HG03457 (cell line): Measurements from ENCODE around the gene NFKBIE.

ENCODE experiments used
- ATAC-seq: cut with Tn5 transposase; IDR thresholded peaks from one replicate; pipeline ENCODE4 v1.9.1; 2021; ENCODE audit warnings: moderate number of reproducible peaks; ENCODE audit not compliant: unreplicated experiment

NFKBIE gene

DNA sequence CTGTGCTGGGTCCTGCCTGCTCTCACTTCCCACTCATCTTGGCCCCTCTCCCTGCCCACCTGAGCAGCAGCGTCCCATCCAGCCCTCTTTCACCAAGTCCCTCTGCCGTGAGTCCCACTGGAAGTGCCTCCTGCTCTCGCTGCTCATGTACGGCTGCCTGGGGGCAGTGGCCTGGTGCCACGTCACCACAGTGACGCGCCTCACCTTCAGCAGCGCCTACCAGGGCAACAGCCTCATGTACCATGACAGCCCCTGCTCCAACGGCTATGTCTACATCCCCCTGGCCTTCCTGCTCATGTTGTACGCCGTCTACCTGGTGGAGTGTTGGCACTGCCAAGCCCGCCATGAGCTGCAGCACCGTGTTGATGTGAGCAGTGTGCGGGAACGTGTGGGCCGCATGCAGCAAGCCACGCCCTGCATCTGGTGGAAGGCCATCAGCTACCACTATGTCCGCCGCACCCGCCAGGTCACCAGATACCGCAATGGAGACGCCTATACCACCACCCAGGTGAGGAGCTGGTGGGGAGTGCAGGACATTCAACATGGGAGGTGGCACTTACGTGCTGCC, 7.7 kb upstream of the NFKBIE start:
- no peak for ATAC-seq

DNA sequence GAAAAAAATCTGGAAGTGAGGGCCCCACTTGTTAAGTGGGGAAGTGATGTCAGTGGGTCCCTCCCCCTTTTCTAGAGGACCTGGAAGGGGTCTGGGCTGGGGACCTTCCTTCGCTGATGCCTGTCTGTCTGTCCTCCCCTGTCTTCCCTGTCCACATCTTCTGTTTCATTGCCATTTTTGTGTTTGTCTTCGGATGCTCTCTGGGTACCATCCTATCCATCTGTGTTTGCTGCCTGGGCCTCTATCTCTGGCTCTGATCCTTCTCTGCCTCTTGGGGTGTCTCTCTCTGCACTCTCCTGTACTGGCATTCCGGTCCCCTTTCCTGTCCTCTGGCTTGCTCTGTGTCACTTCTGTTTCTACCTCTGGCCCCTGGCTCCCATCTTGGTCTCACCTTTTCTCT, 7.2 kb upstream of the NFKBIE start:
- no peak for ATAC-seq

DNA sequence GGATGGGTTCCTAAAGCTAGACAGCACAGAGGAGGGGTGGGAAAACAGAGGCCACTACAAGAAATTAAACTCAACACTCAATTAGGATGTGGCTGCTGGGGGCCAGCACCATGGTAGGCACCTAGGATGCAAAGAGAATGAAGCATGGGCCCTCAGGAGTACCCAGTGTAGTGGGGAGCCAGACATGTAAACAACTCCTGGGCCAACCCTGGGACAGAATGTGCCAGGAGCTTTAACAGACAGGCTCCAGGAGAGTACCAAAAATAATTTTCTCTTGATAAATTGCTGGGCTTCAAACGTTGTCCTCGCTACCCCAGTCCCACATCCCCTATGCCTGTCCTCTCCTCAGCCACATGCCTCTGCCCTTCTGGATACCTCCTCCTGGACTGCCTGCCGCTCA, 6.6 kb upstream of the NFKBIE start:
- ATAC-seq, result no peak

DNA sequence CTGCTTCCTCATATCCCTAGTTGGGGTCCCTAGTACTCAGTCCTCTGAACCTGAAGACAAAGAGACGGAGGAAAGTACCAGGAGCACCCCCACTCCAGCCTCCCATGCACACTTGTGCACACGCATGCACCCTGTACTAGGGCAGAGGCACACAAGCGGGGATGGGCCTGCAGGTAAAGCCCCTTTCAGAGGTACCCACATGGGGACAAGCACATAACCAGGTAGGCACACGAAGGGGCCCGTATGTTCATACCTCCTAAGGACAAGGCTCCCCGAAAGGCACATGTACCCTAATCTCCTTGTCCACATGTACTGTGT, 6.0 kb upstream of the NFKBIE start:
- no peak for ATAC-seq

DNA sequence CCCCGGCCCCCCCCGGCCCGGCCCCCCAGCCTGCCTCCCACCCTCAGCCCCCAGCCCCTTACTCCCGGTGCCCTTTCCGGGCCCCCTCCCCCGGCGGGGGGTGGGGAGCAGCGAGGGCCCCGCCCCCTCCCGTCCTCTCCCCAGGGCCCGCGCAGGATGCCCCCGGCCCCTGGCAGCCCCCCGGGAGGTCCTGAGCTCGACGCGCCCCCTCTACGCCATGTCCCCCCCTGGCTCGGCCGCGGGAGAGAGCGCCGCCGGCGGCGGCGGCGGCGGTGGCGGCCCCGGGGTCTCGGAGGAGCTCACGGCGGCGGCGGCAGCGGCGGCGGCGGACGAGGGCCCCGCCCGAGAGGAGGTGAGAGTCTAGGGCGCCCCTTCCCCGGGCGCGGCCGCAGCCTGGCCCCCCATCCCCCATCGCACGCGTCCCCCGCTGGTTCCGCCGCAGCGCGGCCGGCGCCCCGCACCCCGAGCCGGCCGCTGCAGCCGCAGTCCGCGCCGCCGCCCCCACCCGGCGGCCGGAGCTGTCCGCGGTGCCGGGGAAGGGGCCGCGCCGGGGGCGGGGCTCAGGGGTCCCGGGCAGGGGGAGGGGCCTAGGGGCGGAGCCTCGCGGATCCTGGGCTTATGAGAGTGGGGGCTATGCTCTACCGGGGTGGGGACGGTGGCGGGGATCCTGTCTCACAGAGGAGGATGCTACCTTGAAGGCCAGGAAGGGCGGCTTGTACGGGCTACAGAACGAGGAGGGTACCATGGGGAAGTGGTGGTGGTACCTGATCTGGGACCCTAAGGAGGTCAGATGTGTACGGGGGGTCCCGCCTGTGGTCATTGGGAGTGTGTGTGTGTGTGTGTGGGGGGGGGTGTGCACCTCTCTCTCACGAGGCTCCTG, 5.4 kb upstream of the NFKBIE start:
- ATAC-seq, result no peak

DNA sequence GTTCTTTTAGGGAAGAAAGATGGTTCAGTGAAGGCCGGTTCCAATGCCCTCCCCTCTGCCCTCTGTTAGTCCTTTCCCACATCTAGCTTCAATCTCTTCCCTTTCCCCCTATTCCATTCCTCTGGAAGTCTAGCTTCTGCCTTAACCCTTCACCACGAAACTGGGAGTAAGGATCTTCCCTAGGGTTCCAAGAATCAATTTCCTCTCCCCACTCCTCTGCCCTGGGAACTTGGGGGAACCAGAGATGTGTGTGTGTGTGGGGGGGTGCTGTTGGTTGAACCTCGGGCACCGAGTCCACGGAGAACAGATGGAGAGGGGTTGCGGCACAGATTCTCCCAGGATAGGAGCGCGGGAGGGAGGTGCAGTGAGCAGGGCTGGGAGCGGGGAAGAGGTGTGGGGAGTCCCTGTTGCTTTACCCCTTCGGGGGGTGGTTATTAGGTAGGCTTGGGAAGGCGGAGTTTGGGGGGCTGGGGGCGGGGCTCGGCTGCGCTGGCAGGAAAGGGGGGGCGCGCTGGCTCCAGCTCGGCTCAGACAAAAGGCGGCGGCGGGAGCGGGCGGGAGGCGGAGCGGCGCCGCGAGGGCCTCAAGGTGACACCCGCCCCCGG, 4.7 kb upstream of the NFKBIE start, which contains the start of gene TMEM151B:
Gene TMEM151B, plus strand, starts transcription at position 530 of the 605 bp plus-strand sequence. CDS start 293 bp downstream, outside the sequence.
- no peak for ATAC-seq

DNA sequence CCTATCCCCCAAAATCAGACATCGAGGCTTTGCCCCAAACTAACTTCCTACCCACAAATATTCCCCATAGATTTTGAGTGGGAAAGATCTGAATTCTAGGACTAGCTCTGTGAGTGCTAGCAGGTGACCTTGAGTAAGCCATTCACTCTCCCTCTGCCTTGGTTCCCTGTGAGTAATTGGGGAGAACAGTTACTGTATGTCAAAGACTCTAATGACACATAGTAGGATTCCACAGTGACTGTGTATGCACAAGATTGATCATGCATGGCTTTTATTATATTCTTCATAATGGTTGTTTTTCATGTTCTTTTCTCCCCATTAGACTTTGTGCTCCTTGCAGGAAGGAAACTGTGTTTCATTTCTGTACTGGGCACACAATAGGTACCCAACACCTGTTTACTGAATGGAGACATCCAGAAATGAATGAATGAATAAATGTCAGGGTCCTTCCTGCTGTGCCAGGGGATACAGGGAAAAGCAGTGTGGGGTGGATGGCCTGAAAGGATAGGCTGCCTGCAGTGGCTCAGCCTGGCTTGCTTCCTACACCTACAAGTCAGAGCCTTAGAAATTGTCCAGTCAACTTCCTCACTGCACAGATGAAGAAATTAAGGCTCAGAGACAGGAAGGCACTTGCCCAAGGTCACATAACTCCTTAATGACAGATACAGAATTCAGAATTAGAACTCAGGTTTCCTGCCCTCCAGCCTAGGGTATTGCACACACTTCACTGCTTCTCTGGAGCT, 4.0 kb upstream of the NFKBIE start:
- no peak for ATAC-seq

DNA sequence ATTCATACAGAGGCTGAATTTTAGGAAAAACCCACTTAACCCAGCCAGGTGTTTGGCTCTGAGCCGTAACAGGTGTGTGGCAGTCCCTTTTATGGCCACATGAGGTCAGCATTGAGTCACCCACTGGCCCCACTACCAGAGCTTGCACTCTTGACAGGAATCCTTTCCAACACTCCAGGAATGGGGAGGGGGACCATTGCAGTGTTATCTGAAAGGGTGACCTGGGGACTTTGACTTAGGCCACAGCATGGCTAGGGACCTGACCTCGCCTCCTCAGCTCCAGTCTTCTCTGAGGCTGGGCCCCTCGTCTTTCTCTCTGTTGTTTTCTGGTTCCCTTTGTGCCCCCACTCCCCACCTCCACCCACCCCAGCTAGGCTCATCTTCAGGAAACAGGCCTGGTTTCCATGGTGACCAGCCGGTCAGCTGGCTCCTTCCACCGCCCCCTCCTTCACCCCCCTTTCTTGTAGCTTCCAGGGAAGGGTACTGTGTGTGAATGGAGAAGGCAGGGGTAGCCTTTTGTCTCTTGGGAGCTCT, 2.8 kb upstream of the NFKBIE start:
- no peak for ATAC-seq

DNA sequence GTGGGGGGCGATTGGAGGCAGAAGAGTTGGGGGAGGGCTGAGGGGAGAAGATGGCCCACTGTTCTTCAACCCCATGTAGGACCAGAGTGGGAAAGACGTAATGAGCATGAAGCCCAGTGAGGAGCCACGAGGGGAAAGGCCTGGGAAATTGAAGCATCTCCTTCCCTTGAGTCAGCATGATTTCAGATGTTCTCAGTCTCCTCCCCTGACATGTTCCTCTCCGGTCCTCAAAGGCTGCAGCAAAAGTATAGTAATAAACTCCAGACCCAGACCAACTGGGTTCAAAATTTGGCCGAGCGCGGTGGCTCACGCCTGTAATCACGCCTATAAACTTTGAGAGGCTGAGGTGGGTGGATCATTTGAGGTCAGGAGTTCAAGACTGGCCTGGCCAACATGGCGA, 1.9 kb upstream of the NFKBIE start:
- ATAC-seq, result no peak

DNA sequence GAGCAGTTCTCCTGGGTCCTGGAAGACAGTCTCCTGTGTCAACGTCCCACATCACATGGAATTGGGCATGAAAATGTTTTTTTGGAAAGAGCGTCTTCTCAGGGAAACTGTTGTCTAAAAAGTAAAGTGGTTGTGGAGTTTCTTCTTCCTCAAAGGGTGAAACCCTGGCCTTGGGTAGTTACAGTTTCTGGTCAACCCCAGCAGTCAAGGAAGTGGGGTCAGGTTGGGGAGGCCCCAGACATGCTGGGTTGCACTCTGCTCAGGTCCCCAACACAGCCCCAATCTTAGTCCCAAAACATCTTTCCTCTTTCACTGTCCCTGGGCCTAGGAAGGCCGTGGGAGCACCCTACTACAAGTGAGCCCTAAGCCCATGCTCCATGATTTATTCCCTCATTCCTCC, 996 bp upstream of the NFKBIE start:
- no peak for ATAC-seq

DNA sequence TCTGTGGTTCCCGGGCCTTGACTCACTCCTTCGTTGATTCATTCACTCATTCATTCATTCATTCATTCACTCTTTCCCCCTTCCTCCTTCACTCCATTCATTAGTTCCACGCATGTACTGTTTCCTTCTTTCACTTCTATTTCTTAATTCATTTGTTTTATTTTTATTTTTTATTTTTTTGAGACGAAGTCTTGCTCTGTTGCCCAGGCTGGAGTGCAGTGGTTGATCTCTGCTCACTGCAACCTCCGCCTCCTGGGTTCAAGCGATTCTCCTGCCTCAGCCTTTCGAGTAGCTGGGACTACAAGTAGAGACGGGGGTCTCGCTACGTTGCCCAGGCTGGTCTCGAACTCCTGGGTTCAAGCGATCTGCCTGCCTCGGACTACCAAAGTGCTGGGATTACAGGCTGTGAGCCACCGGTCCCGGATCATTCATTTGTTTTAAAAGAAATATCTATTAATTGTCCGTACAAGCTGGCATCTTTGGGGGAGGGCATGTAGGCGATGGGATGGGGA, 427 bp upstream of the NFKBIE start:
- ATAC-seq, result no peak

DNA sequence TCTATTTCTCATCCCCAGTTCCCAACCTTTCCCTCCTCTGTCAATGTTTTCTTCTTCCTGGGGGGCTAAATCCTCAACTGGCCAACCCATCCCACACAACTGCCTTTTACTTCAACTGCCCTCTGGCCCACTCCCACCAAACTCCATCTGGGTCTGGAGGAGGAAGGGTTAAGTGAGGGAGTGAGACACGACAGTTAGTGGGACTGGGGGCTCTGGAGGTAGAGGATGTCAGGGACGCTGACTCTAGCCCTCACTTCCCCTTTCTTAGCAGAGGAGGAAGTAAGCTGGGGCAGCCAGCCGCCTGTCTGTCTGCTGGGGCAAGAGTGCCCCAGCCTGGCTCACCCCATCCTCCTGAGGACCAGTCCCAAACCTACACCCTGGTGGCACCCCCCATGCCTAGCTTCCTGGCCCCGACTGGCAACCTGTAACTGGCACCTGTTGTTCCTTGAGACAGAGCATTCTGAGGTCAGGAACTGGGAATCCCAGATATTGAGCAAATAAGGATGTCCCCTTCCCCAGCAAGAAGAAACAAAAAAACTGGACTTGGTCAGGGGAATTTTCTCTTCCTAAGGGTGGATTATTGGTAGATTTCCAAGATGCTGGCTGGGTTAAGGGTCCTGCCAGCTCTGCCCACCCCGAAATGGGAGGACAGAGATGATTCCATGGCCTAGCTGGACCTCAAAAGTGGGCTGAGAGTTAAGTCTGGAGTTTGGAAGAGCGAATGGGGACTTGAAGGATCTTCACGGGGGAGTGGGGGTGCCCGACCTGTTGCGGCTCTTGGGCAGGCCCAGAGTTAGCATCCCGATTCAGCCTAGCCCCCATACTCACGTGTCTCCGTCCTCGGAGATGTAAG, 971 bp downstream of the NFKBIE start:
- ATAC-seq, result no peak

DNA sequence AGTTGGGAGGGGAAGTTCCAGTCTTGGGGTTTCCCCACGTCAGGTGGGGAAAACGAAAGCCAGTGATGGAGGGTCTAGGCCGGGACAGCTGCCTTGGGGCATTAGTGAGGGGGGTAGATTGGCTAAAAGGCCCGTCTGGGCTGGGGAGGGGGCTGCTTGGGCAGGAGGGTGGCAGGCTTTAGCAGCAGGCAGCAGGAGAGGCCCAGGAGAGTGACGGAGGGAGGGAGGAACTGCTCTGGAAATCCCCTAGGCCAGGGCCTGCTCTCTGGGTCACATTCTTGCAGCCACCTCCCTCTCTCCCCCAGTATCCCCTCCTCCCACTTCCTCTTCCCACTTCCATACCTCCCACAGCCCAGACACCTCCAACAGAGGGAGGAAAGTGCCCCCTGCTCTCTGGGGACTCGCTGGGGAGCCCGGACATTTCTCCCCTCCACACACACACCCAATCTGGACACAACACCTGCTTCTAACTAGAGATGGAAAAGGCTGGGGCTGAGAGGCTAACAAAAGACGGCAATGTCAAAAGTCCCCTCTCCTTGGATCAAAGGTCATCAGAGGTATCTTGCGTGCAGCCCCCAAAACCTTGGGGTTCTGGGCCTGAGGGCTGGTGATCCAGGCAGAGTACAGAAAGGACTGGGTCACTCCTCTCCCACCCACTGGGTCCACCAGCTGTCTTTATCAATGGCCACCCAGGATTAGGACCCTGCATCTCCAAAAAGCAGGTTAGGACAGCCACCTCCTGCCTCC, 1.8 kb downstream of the NFKBIE start:
- no peak for ATAC-seq

DNA sequence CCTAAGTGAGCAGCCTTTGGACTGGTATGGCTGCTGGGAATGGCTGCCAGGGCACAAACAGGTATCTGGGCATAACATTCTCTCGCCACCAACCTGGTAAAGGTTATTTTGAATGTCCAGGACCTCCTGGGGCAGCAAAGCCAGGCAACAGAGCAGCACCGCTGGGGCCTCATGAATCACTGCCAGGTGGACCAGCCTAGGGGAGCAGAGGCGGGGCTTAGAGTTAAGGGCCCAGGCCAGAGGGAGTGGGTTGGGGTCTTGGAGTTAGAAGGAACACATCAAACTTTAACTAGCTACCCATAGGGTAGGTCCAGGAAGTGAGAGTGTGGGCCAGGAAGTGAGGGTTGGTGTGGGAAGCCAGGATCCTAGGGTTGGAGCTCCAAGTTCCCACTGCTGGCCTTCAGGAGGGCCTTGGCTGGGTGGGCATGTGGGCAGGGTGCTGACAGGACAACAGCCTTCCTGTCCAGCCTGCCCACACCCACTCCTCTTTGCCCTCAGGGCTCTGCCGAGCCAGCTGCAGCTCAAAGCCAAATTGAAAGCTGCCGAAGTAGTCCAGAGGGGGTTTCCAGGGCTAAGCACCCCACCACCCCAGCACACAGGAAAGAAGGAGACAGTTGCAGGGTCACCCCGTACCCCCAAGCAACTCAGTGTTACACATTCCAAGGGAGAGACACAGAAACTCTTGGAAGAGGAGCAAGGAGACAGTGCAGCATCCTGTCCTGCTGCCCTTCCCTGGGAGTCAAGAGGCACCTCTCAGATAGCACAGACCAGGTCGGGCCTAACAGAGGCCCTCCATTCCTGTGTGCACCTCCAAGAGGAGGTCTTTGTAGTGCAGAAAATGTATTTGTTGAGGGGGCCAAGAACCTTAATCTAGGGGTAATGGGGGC, 2.6 kb downstream of the NFKBIE start:
- no peak for ATAC-seq

DNA sequence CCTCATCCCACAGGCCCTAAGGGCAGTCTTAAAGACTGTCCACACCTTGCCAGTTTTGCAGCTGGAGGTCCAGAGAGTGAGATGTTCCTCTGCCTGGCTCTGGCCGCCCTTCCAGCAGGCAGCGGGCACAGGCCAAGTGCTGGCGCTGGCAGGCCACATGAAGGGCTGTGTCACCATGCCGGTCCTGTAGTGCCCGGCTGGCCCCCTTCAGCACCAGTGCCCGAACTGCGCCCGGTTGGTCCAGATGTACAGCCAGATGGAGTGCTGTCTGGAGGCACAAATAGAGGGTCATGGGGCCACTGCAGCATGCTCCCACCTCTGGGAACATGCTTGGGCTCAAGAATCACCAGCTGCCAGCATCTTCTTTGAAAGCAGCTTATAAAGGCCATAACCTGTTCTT, 3.8 kb downstream of the NFKBIE start:
- ATAC-seq, result no peak

DNA sequence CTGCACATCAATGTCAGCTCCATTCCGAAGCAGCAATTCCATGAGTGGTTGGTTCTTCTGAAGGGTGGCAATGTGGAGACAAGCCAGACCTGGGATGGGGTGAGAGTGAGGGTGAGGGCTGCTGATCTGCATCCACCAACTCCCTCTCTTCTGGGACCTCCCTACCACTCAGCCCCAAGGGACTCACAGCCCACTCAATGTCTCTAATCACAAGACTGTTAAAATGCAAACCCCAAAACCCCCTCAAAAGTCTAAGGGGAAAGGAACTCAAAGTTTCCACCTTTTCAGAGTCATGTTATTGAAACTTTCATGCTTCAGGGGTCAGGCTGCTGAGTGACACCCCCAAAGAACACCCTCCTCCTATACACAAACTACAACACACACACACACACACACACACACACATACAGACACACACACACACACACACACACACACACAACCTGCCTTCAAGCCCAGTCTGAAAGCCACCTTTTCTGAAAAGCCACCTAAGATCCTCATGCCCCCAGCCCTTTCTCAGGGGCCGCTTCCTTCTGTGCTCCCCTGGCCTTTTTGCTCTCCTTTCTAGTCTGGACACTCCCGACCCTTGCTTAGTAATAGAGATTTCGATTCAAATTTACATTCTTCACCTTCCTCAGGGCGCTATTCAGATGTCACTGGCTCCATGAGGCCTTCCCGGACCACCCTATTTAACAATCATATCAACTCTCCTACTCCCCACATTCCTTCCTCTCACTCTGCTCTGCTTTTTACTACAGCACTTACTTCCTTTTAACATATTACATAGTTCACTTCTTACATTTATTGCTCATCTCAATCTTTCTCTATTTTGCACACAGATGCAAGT, 4.7 kb downstream of the NFKBIE start:
- ATAC-seq, result no peak

DNA sequence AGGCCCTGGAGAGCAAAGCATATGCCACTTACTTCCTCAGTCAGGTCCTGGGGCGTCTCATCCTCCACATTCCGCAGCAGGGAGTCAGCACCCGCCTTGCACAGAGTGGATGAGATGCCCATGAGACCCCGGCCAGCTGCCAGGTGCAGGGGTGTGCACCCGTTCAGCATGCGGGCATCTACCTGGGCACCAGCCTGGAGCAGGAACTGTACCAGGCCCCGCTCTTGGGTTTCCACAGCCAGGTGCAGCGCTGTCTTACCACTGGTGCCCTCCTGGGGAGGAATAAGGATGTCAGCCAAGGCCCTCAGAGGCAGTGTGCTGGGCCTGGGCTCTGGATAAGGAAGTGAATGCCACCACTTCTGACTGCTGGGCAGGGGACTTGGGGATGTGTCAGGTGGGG, 5.3 kb downstream of the NFKBIE start:
- ATAC-seq, result no peak

DNA sequence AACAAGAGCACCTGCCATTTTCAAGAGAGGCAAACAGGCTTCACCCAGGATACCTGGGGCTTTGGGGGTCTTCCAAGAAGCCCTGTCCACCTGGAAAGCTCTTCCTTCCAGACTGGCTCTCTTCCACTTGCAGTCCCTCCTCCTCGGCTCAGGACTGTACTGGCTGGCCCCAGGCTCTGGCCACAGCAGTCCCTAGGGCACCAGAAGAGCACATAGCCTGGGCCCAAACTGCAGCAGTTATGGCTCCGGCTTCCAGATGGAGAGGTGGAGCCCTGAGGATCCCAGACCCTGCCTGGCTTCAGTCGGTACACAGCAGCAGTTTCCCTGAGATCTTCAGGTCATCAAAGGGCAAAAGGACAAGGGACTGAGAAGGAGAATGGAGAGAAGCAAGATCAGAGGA, 6.4 kb downstream of the NFKBIE start:
- ATAC-seq, result no peak
